Stimulated activated CD8-positive, alpha-beta memory T cell treated with anti-CD3 and anti-CD28 coated beads, Interleukin-7, amount 100 ng/mL, for 24 hours (primary cell): ENCODE results near the gene TBX18.

ENCODE experiments used
- DNase-seq: peaks from one replicate; pipeline ENCODE4 v3.0.0-alpha.2; 2020; ENCODE audit warnings: low read depth

TBX18 gene

GRCh38 chr6:84764332-84765049 is at the start of gene TBX18:
TSS of gene TBX18 (minus strand) at chr6:84764598. CDS start at chr6:84764181, 417 bp downstream.
- no peak for DNase-seq

DNA sequence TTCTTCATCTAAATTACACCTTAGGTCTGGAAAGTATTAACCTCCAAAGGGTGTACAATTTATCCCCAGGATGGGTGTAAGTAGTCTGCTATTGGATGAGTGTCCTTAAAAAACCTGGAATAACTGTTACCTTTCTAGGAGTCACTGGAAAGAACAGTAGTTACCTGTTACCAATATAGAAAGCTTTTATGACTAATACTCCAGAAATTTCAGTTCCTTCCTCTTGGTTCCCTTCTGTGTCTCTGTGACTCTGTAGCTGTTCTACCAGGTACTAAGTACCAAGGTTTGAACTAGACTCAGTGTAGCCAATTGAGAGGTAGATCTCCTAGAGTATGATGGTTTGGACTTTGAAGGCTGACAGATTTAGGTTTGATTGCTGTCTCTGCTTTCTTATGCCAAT is 47.0 kb upstream of the TBX18 start:
- DNase-seq: no peak

DNA sequence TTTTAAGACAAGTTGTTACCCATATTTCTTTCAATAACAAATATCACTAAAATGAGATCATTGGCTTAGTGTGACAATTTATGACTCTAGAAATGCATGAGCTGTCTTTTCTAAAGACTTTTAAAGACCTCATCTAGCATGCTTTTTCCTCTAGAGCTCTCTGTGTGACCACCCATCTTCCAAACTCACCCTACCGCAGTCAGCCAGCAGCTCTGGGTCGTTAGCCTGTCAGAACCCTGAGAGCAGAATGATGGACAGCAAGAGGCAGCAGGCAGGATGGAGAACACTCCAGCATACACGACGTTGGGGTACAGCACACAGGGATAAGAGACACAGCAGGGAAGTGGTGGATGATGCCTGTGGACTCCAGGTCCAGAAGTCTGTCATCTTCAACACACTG is 45.1 kb upstream of the TBX18 start:
- DNase-seq: no peak

DNA sequence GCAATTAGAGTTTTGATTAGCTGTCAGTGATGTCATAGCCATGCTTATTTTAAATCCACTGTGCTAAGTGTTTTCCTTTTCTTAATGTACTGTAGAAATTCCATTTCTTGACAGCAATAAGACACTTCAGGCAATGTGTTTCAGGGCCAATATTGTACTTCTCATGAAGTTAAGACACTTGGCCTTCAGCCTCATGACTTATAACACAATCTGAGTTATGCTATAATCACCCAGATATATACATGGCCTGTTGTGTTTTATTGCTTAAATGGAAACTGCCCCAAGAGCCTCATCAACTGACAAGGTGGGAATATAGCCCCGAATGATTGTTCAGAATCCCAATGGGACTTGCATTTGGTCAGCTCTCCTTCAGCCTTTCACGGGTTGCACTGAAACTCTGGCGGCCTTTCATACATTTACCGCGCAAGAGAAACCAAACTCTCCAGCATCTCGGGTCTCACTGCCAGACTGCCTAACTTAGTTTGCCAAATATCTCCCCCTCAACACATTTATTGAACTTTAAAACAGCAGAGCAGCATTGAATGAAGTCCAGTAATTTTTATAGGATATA is 44.2 kb upstream of the TBX18 start:
- DNase-seq: no peak

GRCh38 chr6:84805145-84805544 is 40.7 kb upstream of the TBX18 start:
- no peak for DNase-seq

DNA sequence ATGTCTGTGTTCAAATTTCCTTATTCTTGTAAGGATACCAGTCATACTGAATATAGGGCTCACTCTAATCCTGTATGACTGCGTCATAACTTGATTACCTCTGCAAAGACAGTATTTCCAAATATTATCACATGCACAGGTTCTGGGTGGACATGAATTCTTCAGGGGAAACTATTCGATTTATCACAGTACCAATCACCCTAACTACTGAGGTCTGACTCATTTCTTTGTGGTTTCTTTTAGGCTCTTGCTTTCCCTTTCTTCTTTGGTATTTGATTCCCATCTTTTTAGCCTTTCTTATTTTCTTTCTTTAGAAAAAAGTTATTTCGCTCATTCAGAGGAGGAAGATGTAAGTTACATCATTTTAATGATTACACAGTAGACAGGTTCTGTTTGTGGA is 40.3 kb upstream of the TBX18 start:
- DNase-seq: no peak

DNA sequence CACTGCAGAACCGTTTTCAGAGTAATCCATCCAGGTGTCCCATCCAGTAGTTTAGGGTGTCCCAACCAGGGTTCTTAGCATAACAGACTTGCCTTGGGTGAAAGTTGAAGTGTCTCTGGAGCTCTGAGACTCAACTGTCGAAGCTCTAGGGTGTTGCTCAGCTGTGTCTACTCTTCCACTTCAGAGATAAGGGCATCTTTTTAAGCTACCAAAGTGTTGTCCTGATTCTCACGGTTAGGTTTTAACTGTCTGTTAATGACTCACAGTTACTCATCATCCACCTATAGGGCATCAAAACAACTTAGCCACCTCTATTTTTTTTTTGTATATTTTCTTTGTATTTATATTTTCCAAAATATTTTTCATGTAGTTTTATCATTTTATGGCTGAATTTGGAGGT is 36.9 kb upstream of the TBX18 start:
- DNase-seq: no peak

- DNase-seq: no peak
Measured at GRCh38 chr6:84798257-84798656, 33.9 kb upstream of the TBX18 start.

GRCh38 chr6:84796343-84796742 is 31.9 kb upstream of the TBX18 start:
- DNase-seq: no peak

GRCh38 chr6:84791927-84792326 is 27.5 kb upstream of the TBX18 start:
- DNase-seq: no peak

- no peak for DNase-seq
Measured at GRCh38 chr6:84791233-84791632, 26.8 kb upstream of the TBX18 start.

DNA sequence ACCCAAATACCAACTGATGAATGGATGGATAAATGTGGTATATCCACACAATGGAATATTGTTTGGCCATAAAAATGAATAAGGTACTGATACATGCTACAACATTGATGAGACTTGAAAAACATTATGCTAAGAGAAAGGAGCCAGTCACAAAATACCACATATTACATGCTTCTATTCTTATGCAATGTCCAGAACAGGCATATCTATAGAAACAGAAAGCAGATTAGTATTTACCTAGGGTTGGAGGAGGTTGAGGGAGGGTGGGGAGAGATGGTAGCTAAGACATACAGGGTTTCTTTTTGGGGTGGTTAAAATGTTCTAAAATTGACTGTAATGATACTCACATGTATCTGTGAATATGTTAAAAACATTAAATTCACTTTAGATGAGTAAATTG is 24.8 kb upstream of the TBX18 start:
- no peak for DNase-seq

DNA sequence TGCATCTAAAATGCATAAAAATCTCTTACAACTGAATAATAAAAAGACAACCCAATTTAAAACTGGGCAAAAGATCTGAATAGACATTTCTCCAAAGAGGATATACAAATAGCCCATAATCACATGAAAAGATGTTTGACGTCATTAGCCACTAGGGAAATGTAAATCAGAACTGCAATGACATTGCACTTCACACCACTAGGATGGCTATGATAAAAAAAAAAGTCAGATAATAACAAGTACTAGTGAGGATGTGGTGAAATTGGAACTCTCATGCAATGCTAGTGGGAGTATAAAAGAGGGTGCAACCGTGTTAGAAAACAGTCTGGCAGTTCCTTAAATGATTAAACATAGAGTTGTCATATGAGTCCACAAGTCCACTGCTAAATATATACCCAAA is 24.3 kb upstream of the TBX18 start:
- DNase-seq: no peak

GRCh38 chr6:84785671-84786070 is 21.3 kb upstream of the TBX18 start:
- no peak for DNase-seq

DNA sequence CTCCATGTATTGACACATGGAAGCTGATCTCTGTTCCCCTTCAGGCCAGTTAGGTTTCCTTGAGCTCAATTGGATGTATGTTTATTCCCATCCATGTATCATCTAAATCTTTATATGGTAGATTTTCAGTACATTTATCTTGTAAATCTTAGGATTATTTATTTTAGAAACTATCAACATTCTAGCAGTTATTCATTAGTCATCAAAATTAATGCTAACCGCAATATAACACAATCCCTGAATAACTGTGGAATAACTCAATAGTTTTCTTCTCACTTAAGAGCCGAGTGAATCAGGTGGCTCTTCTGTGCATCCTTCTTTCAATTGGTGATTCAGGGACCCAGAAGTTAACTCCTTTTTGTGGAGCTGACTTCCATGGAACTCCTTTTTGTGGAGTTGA is 15.5 kb upstream of the TBX18 start:
- DNase-seq: no peak

DNA sequence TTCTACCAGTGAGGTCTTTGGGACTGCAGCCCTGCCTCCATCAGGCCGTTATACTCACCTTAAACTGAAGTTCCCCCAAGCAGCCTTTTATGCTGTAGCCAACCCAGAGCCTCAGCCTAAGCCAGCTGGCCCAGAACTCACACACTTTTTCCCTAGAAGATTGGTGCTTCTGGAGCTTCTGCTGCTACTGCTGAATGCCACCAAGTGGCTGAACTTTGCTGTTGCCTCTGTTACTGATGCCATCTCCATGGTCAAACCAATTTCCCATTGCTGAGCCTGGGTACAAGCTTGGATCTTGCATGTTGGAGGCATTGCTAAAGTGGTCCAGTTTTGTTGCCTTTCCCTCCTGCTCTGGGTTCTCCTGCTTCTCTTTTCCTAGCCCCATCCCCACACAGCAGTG is 15.0 kb upstream of the TBX18 start:
- no peak for DNase-seq

- no peak for DNase-seq
Measured at GRCh38 chr6:84777888-84778287, 13.5 kb upstream of the TBX18 start.

DNA sequence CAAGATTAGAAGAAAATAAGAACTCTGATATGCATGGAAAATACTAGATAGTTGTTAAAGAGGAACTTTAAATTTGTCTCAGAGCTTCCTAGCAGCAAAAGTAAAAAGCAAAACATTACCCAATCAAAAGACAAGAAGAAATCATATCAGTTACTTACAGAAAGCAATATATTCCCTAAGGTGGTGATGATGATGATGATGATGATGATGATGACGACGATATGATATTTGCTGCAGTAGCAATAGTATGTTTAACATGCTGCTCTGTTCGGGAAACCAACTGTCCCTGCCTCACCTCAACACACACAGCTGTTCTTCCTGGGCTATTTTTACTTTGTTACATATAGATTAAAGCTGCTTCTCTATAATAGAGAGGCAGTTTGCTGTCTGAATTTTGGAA is 12.0 kb upstream of the TBX18 start:
- DNase-seq: no peak

- DNase-seq: no peak
Measured at GRCh38 chr6:84775751-84776150, 11.4 kb upstream of the TBX18 start.

DNA sequence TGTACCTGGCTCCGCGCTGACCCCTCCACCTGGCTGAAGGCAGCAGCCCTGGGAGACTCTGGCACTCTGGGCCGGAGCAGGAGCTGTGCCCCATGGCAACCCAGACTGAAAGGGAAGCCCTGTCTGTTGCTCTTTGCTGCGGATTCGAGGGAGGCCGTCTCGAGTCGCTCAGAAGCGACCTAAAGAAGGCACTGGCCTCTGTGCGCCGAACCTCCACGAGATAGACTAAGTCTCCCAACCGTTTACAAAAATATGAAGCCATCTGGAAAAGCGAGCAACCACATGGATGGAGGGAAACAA is 10.5 kb upstream of the TBX18 start:
- DNase-seq: no peak

GRCh38 chr6:84774157-84774984 is 10.0 kb upstream of the TBX18 start:
- no peak for DNase-seq

- no peak for DNase-seq
Measured at GRCh38 chr6:84773431-84774156, 9.2 kb upstream of the TBX18 start.

GRCh38 chr6:84773133-84773430 is 8.7 kb upstream of the TBX18 start:
- DNase-seq: no peak
